ENCODE measurements around the gene ZNF827. TPM values are rescaled to one million over a fixed set of nuclear protein-coding genes. Genes with fewer than 3 reads are reported as not detected.

Gene ZNF827
- total RNA-seq, 2 experiments from 2014 or later, result 13.6 to 14.8 TPM

DNA sequence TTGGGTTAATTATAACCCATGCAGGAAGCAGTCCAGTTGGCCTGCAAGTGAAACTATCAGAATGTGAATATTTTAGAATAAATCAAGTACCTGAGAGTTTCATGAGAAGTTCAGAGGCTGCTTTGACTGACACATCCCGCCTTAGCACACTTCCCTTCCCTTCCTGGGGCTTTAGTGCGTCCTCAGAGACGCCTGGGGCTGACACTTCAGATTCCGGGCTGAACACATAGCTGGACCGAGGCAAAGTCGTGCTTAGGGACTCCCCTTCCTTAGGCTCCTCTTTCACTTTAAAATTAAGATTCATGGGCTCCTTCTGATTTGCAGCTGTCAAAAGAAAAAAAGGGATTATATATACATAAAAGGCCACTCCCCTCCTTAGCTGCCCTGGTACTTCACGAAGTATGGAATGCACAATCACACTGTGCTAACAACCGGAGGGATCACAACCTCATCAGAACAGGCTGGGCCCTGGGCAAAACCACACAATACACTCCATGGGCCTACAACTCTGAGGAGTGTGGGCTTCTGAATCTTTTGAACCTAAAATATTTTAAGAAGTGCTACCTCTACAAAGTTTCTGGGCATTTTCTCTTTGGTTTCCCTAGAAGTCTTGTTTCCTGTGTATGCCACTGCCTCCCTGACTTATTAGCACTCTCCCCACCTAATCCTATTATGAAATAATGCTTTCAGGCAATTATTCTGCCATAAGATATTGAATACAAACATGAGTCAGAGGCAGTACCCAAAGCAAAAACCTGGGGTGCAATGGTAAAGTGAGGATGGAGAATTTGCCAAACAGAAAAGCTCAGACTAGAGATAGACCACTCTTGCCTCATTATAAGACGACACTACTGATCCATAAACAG, 68.2 kb downstream of the ZNF827 start:
- ATAC-seq, result no peak
- no peak for DNase-seq
- H3K4me1 Mint-ChIP-seq (ENCODE audit: low read depth), result peaks cover 18% of the 10 kb centered on the region
- no peaks in the 10 kb centered on the region for H3K9me3 Mint-ChIP-seq (ENCODE audit: insufficient read depth)
- ChIA-PET CTCF (interaction anchor here (0.7 to 1.7 kb wide), 3 partner anchors 12 to 70 kb away, joined by 3 to 4 read pairs (median 3); no protein-coding TSS in a partner anchor), POLR2A (no interaction called here)
- no peak overlapping the region for H3K27ac Mint-ChIP-seq
- no peaks in the 10 kb centered on the region for H3K27me3 Mint-ChIP-seq (ENCODE audit: low read depth)
- peaks cover 11% of the 10 kb centered on the region for H3K36me3 Mint-ChIP-seq (ENCODE audit: low read depth)
- no peak overlapping the region for H3K4me3 Mint-ChIP-seq

DNA sequence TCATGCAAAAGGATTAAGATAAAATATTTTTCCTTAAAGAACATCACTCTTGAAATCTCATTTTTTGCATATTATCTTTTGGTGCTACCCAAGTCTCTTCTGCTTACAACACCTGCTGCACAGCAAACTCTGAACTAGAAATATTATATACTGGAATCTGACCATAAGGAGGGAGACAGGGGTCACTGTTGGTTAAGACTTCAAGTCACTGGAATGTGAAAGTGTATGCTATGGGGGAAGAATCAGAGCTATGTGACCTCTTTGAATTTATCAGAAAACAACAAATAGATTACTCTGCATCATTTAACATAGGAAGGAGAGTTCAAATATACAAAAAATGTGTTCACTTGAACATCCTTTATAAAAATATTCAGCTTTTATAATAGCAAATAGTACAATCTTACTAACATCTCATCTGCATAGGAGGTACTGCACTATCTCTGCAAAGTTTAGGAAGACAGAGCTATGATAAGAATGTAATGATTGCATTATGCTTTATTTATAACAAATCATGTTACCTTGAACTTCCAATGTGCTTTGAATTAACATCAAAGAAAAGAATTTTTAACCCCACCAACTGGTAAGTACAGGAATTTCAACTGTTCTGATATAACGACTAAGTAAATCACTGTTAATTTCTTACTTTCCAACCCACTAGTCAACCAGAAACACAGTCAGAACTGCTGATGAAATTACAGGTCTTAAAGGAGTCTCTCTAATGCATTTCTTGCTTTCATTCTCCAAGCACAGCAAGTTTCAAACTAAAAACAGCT, 69.8 kb downstream of the ZNF827 start:
- DNase-seq (no peak), ATAC-seq (no peak)
- H3K27me3 Mint-ChIP-seq (ENCODE audit: low read depth), result no peaks in the 10 kb centered on the region
- no peak overlapping the region for H3K27ac Mint-ChIP-seq
- CTCF ChIA-PET, result interaction anchor here (0.6 to 1.7 kb wide), 3 partner anchors 16 to 68 kb away, joined by 3 read pairs; no protein-coding TSS in a partner anchor
- no peak overlapping the region for H3K4me3 Mint-ChIP-seq
- H3K4me1 Mint-ChIP-seq (ENCODE audit: low read depth), result peaks cover 18% of the 10 kb centered on the region
- H3K9me3 Mint-ChIP-seq (ENCODE audit: insufficient read depth), result no peaks in the 10 kb centered on the region
- peaks cover 8% of the 10 kb centered on the region for H3K36me3 Mint-ChIP-seq (ENCODE audit: low read depth)
- POLR2A ChIA-PET, result no interaction called here

DNA sequence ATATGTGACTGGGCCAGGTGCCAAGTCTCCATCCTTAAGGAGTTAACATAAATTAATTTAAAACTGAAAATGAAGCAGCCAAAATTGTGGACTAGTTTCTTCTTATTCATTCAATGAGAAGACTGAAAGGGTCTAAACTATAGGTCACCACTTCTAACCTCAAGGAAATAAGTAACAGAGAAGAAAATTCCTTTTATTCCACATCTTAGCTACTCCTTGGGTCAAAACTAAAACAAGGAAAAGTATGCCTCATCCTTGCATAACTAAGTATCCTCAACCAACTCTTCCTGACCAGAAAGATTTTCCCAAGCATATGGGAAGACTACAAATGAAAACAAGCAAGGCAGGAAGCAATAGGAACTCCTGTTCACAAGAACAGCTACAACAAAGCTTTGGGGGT, 71.2 kb downstream of the ZNF827 start:
- POLR2A ChIA-PET, result no interaction called here
- Mint-ChIP-seq H3K9me3 (ENCODE audit: insufficient read depth) (no peaks in the 10 kb centered on the region), H3K27ac (no peak overlapping the region), H3K27me3 (ENCODE audit: low read depth) (no peaks in the 10 kb centered on the region), H3K36me3 (ENCODE audit: low read depth) (peaks cover 12% of the 10 kb centered on the region), H3K4me3 (no peak overlapping the region), H3K4me1 (ENCODE audit: low read depth) (peaks cover 18% of the 10 kb centered on the region)
- CTCF ChIA-PET, result interaction anchor here (1.2 kb wide), 1 partner anchor 250 kb away, joined by 4 read pairs; no protein-coding TSS in a partner anchor
- ATAC-seq (no peak), DNase-seq (no peak)

DNA sequence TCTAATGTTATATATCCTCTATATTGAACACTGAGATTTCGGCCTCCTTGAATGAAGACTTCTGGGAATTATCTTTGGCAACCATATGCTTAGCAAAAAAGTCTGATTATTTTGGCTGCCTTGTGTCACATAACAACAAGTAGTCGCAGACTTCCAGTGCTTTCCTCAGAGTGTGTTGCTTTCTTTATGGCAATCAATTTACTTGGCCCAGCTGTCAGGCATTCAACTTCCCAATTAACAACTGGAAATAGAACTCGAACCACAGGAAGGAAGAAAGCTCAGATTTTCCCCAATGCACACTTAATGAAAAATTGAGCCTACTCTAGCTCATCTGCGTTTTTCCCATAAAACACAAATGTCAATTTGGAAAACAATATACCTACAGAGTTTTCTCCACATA, 71.6 kb downstream of the ZNF827 start:
- Mint-ChIP-seq H3K36me3 (ENCODE audit: low read depth) (peaks cover 9% of the 10 kb centered on the region), H3K4me3 (no peak overlapping the region), H3K4me1 (ENCODE audit: low read depth) (peaks cover 15% of the 10 kb centered on the region), H3K27me3 (ENCODE audit: low read depth) (no peaks in the 10 kb centered on the region), H3K27ac (no peak overlapping the region), H3K9me3 (ENCODE audit: insufficient read depth) (no peaks in the 10 kb centered on the region)
- POLR2A ChIA-PET, result no interaction called here
- DNase-seq (no peak), ATAC-seq (no peak)
- CTCF ChIA-PET, result interaction anchor here (1.2 kb wide), 1 partner anchor 250 kb away, joined by 4 read pairs; no protein-coding TSS in a partner anchor

DNA sequence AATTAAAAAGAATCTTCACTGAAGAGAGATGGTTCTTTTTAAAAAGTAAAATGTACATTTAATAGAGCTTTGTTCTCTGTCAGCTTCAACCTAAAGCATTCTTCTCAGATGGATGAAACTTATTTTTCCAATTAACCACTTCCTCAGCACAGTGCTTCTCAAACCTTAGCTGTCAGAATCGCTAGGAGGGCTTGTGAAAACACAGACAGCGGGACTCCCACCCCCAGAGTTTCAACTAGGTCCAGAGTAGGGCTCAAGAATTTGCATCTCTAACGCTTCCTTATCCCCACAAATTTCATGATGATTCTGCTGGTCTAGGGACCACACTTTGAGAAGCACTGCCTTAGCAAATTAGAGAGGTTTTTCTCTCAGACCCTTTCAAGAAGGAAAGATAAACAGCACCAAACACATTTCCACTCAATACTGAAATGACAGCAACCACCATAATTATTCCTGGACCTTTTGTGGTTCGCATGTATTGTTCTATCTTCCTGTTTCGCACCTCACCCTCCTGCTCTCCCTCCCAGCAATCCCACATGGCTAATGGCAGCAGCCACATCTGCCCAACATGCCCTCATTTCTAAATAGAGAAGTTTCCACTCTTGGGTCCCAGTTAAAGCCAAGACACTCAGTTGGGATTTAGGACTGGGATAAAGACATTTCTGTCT, 73.2 kb downstream of the ZNF827 start:
- POLR2A ChIA-PET, result no interaction called here
- Mint-ChIP-seq H3K9me3 (ENCODE audit: insufficient read depth) (no peaks in the 10 kb centered on the region), H3K4me3 (no peak overlapping the region), H3K36me3 (ENCODE audit: low read depth) (peaks cover 16% of the 10 kb centered on the region), H3K27ac (no peak overlapping the region), H3K4me1 (ENCODE audit: low read depth) (peaks cover 2% of the 10 kb centered on the region), H3K27me3 (ENCODE audit: low read depth) (no peaks in the 10 kb centered on the region)
- DNase-seq (no peak), ATAC-seq (no peak)
- CTCF ChIA-PET, result no interaction called here

- H3K4me1 Mint-ChIP-seq (ENCODE audit: low read depth), result no peaks in the 10 kb centered on the region
- no peak overlapping the region for H3K27ac Mint-ChIP-seq
- DNase-seq, result no peak
- ChIA-PET CTCF (no interaction called here), POLR2A (no interaction called here)
- H3K27me3 Mint-ChIP-seq (ENCODE audit: low read depth), result no peaks in the 10 kb centered on the region
- no peaks in the 10 kb centered on the region for H3K9me3 Mint-ChIP-seq (ENCODE audit: insufficient read depth)
- ATAC-seq, result no peak
- H3K4me3 Mint-ChIP-seq, result no peak overlapping the region
- H3K36me3 Mint-ChIP-seq (ENCODE audit: low read depth), result peaks cover 16% of the 10 kb centered on the region
Measured at GRCh38 chr4:145863191-145863590, 75.4 kb downstream of the ZNF827 start.

GRCh38 chr4:145861336-145862318, 77.0 kb downstream of the ZNF827 start:
- no peaks in the 10 kb centered on the region for H3K9me3 Mint-ChIP-seq (ENCODE audit: insufficient read depth)
- H3K4me3 Mint-ChIP-seq, result no peak overlapping the region
- CTCF ChIA-PET, result interaction anchor here (0.8 to 1.1 kb wide), 2 partner anchors 10 to 22 kb away, joined by 3 read pairs; no protein-coding TSS in a partner anchor
- H3K27ac Mint-ChIP-seq, result no peak overlapping the region
- ATAC-seq, result no peak
- no peak for DNase-seq
- no peaks in the 10 kb centered on the region for H3K27me3 Mint-ChIP-seq (ENCODE audit: low read depth)
- POLR2A ChIA-PET, result no interaction called here
- H3K4me1 Mint-ChIP-seq (ENCODE audit: low read depth), result no peaks in the 10 kb centered on the region
- H3K36me3 Mint-ChIP-seq (ENCODE audit: low read depth), result peaks cover 19% of the 10 kb centered on the region

GRCh38 chr4:145860897-145861296, 77.7 kb downstream of the ZNF827 start:
- ATAC-seq, result no peak
- CTCF ChIA-PET, result no interaction called here
- POLR2A ChIA-PET, result no interaction called here
- Mint-ChIP-seq H3K4me1 (ENCODE audit: low read depth) (no peaks in the 10 kb centered on the region), H3K27me3 (ENCODE audit: low read depth) (no peaks in the 10 kb centered on the region), H3K36me3 (ENCODE audit: low read depth) (peaks cover 19% of the 10 kb centered on the region), H3K9me3 (ENCODE audit: insufficient read depth) (no peaks in the 10 kb centered on the region), H3K4me3 (no peak overlapping the region), H3K27ac (no peak overlapping the region)
- no peak for DNase-seq

DNA sequence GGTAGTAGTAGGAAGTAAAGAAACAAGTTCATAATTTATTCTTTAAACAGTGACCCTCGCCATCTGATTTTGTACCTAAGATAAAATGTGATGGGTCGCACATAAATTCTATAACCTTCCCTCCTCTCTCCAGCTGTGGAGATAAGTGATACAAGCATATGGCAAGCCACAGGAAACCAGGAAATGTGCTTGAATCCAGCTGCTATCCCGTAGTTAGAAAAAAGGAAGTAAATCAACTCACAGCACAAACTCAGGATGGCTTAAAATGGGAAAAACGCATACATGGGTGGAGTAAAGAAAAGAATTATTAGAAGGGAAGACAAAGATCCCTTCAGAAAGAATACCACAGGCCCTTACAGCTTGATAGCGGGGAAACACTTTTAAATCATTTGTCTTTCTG, 78.2 kb downstream of the ZNF827 start:
- Mint-ChIP-seq H3K4me3 (no peak overlapping the region), H3K27ac (no peak overlapping the region), H3K27me3 (ENCODE audit: low read depth) (no peaks in the 10 kb centered on the region), H3K9me3 (ENCODE audit: insufficient read depth) (no peaks in the 10 kb centered on the region), H3K4me1 (ENCODE audit: low read depth) (no peaks in the 10 kb centered on the region), H3K36me3 (ENCODE audit: low read depth) (peaks cover 19% of the 10 kb centered on the region)
- no peak for DNase-seq
- ChIA-PET POLR2A (no interaction called here), CTCF (no interaction called here)
- no peak for ATAC-seq

GRCh38 chr4:145859926-145860325, 78.7 kb downstream of the ZNF827 start:
- Mint-ChIP-seq H3K9me3 (ENCODE audit: insufficient read depth) (no peaks in the 10 kb centered on the region), H3K4me3 (no peak overlapping the region), H3K27me3 (ENCODE audit: low read depth) (no peaks in the 10 kb centered on the region), H3K36me3 (ENCODE audit: low read depth) (peaks cover 19% of the 10 kb centered on the region), H3K4me1 (ENCODE audit: low read depth) (no peaks in the 10 kb centered on the region), H3K27ac (no peak overlapping the region)
- DNase-seq, result no peak
- ChIA-PET CTCF (interaction anchor here (1.1 kb wide), 1 partner anchor 16 kb away, joined by 3 read pairs; no protein-coding TSS in a partner anchor), POLR2A (no interaction called here)
- ATAC-seq, result no peak

- Mint-ChIP-seq H3K4me1 (ENCODE audit: low read depth) (no peaks in the 10 kb centered on the region), H3K4me3 (no peak overlapping the region), H3K9me3 (ENCODE audit: insufficient read depth) (no peaks in the 10 kb centered on the region), H3K36me3 (ENCODE audit: low read depth) (peaks cover 19% of the 10 kb centered on the region), H3K27ac (no peak overlapping the region), H3K27me3 (ENCODE audit: low read depth) (no peaks in the 10 kb centered on the region)
- ATAC-seq (no peak), DNase-seq (no peak)
- POLR2A ChIA-PET, result no interaction called here
- CTCF ChIA-PET, result interaction anchor here (1.1 kb wide), 1 partner anchor 16 kb away, joined by 3 read pairs; no protein-coding TSS in a partner anchor
Measured at GRCh38 chr4:145859426-145859825, 79.2 kb downstream of the ZNF827 start.
